ENCODE measurements around the gene CEMIP.

CEMIP gene

GRCh38 chr15:80870366-80870765 lies 91.2 kb downstream of the CEMIP start:
- in situ Hi-C loops (cut with HindIII; ENCODE audit: low pct_ligation_motif_present, low pct_unique_long_range_greater_than_20kb, low sequenced_read_pairs), result no loop called here
- no peak for DNase-seq

GRCh38 chr15:80870893-80871292 lies 91.7 kb downstream of the CEMIP start:
- in situ Hi-C loops (cut with HindIII; ENCODE audit: low pct_ligation_motif_present, low pct_unique_long_range_greater_than_20kb, low sequenced_read_pairs), result no loop called here
- DNase-seq, result no peak

- DNase-seq, result no peak
- in situ Hi-C loops (cut with HindIII; ENCODE audit: low pct_ligation_motif_present, low pct_unique_long_range_greater_than_20kb, low sequenced_read_pairs), result no loop called here
Observed at GRCh38 chr15:80871858-80872257, 92.7 kb downstream of the CEMIP start.

- no peak for DNase-seq
- in situ Hi-C loops (cut with HindIII; ENCODE audit: low pct_ligation_motif_present, low pct_unique_long_range_greater_than_20kb, low sequenced_read_pairs), result no loop called here
Observed at GRCh38 chr15:80873366-80873952, 94.3 kb downstream of the CEMIP start.

- DNase-seq, result no peak
- in situ Hi-C loops (cut with HindIII; ENCODE audit: low pct_ligation_motif_present, low pct_unique_long_range_greater_than_20kb, low sequenced_read_pairs), result no loop called here
Observed at GRCh38 chr15:80875568-80876347, 96.6 kb downstream of the CEMIP start.

- no peak for DNase-seq
- in situ Hi-C loops (cut with HindIII; ENCODE audit: low pct_ligation_motif_present, low pct_unique_long_range_greater_than_20kb, low sequenced_read_pairs), result no loop called here
Observed at GRCh38 chr15:80876348-80876674, 97.1 kb downstream of the CEMIP start.

- in situ Hi-C loops (cut with HindIII; ENCODE audit: low pct_ligation_motif_present, low pct_unique_long_range_greater_than_20kb, low sequenced_read_pairs), result no loop called here
- no peak for DNase-seq
Observed at GRCh38 chr15:80878242-80878866, 99.2 kb downstream of the CEMIP start.

- in situ Hi-C loops (cut with HindIII; ENCODE audit: low pct_ligation_motif_present, low pct_unique_long_range_greater_than_20kb, low sequenced_read_pairs), result no loop called here
- DNase-seq, result no peak
Observed at GRCh38 chr15:80878867-80879250, 99.7 kb downstream of the CEMIP start.

- in situ Hi-C loops (cut with HindIII; ENCODE audit: low pct_ligation_motif_present, low pct_unique_long_range_greater_than_20kb, low sequenced_read_pairs), result no loop called here
- DNase-seq, result no peak
Observed at GRCh38 chr15:80880086-80880485, 100.9 kb downstream of the CEMIP start.

GRCh38 chr15:80883641-80884040 lies 104.5 kb downstream of the CEMIP start:
- in situ Hi-C loops (cut with HindIII; ENCODE audit: low pct_ligation_motif_present, low pct_unique_long_range_greater_than_20kb, low sequenced_read_pairs), result no loop called here
- DNase-seq, result no peak

GRCh38 chr15:80885016-80885579 lies 105.9 kb downstream of the CEMIP start:
- in situ Hi-C loops (cut with HindIII; ENCODE audit: low pct_ligation_motif_present, low pct_unique_long_range_greater_than_20kb, low sequenced_read_pairs), result no loop called here
- DNase-seq, result no peak

GRCh38 chr15:80887148-80887547 lies 108.0 kb downstream of the CEMIP start:
- DNase-seq, result no peak
- in situ Hi-C loops (cut with HindIII; ENCODE audit: low pct_ligation_motif_present, low pct_unique_long_range_greater_than_20kb, low sequenced_read_pairs), result no loop called here

- in situ Hi-C loops (cut with HindIII; ENCODE audit: low pct_ligation_motif_present, low pct_unique_long_range_greater_than_20kb, low sequenced_read_pairs), result no loop called here
- DNase-seq, result no peak
Observed at GRCh38 chr15:80888846-80889245, 109.7 kb downstream of the CEMIP start.

GRCh38 chr15:80890341-80891005 lies 111.3 kb downstream of the CEMIP start:
- DNase-seq, result no peak
- in situ Hi-C loops (cut with HindIII; ENCODE audit: low pct_ligation_motif_present, low pct_unique_long_range_greater_than_20kb, low sequenced_read_pairs), result no loop called here

GRCh38 chr15:80891006-80891405 lies 111.8 kb downstream of the CEMIP start:
- no peak for DNase-seq
- in situ Hi-C loops (cut with HindIII; ENCODE audit: low pct_ligation_motif_present, low pct_unique_long_range_greater_than_20kb, low sequenced_read_pairs), result no loop called here

GRCh38 chr15:80892414-80892813 lies 113.2 kb downstream of the CEMIP start:
- in situ Hi-C loops (cut with HindIII; ENCODE audit: low pct_ligation_motif_present, low pct_unique_long_range_greater_than_20kb, low sequenced_read_pairs), result no loop called here
- no peak for DNase-seq

GRCh38 chr15:80893777-80894176 lies 114.6 kb downstream of the CEMIP start:
- in situ Hi-C loops (cut with HindIII; ENCODE audit: low pct_ligation_motif_present, low pct_unique_long_range_greater_than_20kb, low sequenced_read_pairs), result no loop called here
- DNase-seq, result no peak

GRCh38 chr15:80895091-80895490 lies 115.9 kb downstream of the CEMIP start:
- no peak for DNase-seq
- in situ Hi-C loops (cut with HindIII; ENCODE audit: low pct_ligation_motif_present, low pct_unique_long_range_greater_than_20kb, low sequenced_read_pairs), result no loop called here

GRCh38 chr15:80895965-80896364 lies 116.8 kb downstream of the CEMIP start:
- in situ Hi-C loops (cut with HindIII; ENCODE audit: low pct_ligation_motif_present, low pct_unique_long_range_greater_than_20kb, low sequenced_read_pairs), result no loop called here
- DNase-seq, result no peak
